H7 (cell line): ENCODE data around the gene PTPRZ1. TPM values are rescaled to one million over a fixed set of nuclear protein-coding genes. Genes with fewer than 3 reads are reported as not detected.

ENCODE experiments used
- DNase-seq: peaks from one replicate; pipeline ENCODE4 v3.0.0; 2012
- H3K27me3 ChIP-seq: 2 replicates; pipeline ENCODE4 v1.6.0; 2011; ENCODE audit warnings: mild to moderate bottlenecking, low read length; ENCODE audit not compliant: control insufficient read depth, insufficient read depth
- H3K36me3 ChIP-seq: replicated peaks from 2 replicates; pipeline ENCODE4 v1.5.1; 2011; ENCODE audit warnings: low read length; ENCODE audit not compliant: control insufficient read depth, insufficient read depth
- H3K4me3 ChIP-seq: 2 replicates; pipeline ENCODE4 v1.5.1; 2011; ENCODE audit warnings: low read depth, mild to moderate bottlenecking, control low read depth, low read length, moderate library complexity; ENCODE audit not compliant: insufficient read depth
- total RNA-seq: library from RNA; depleted of rRNA; stranded (reverse); fragments of >200 nt; shearing (Covaris generic); gene quantifications from 2 replicates; pipeline ENCODE4 v1.2.3, GENCODE V29; 2014; rRNA removed

Gene PTPRZ1
- total RNA-seq, result 49.9 and 78.1 TPM in 2 replicates

DNA sequence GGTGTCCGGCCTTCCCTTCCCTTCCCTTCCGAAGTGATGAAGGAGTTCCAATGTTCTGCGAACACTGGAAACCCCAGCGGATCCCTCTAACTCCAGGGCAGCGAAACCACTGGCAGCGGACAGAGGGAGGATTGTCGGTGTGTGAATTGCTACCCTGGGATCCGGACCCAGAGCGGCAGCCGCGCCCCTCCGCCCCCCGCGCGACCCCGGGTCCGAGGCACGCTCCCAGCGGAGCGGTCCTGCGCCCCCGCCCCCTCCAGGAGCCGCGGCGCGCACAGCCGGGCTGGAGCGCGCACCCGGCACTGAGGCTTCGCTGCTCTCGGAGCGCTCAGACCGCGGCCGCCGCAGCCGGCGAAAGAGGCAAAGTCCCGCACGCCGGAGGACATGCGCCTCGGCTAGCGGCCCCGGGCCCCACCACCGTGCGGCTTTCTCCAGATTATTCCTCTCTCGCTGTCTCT, at the start of gene PTPRZ1:
TSS of gene PTPRZ1 (plus strand) at position 331 of the 458 bp plus-strand sequence. CDS start 339 bp downstream, outside the sequence.
- H3K4me3 ChIP-seq, result peak within 1 kb of the TSS; percentile 78
- 0 out of 2 replicates have a peak, but pooled peaks cover 2% of the 10 kb centered on the region for H3K27me3 ChIP-seq
- peak; percentile 92 for DNase-seq
- no peaks in the 10 kb centered on the region for H3K36me3 ChIP-seq

- Histone ChIP-seq H3K4me3 (no peak overlapping the region), H3K27me3 (no peaks in the 10 kb centered on the region), H3K36me3 (no peaks in the 10 kb centered on the region)
- no peak for DNase-seq
Measured at GRCh38 chr7:121824276-121824675, 48.7 kb upstream of the PTPRZ1 start.

DNA sequence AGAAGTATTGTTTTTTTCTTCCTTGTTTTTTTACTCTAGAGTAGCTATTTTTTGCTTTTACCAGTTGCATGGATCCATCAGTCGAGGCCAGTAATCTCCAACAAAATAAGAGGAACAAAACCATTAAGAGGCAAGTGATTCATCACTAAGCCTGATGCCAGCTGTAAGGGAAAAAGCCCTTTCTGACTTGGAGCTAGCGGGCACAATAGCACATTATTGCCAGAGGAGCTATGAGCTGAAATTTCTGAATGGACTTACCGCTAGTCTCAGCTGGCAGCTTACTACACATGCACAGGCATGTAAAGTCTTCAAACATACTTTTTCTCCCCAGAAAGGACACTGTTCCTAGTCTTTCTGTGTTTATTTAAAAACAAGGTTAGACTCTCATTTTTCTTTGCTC, 41.6 kb upstream of the PTPRZ1 start:
- H3K27me3 ChIP-seq, result no peaks in the 10 kb centered on the region
- no peak for DNase-seq
- no peaks in the 10 kb centered on the region for H3K36me3 ChIP-seq
- no peak overlapping the region for H3K4me3 ChIP-seq

- DNase-seq, result no peak
- H3K4me3 ChIP-seq, result no peak overlapping the region
- H3K36me3 ChIP-seq, result no peaks in the 10 kb centered on the region
- no peaks in the 10 kb centered on the region for H3K27me3 ChIP-seq
Measured at GRCh38 chr7:121831801-121832200, 41.2 kb upstream of the PTPRZ1 start.

DNA sequence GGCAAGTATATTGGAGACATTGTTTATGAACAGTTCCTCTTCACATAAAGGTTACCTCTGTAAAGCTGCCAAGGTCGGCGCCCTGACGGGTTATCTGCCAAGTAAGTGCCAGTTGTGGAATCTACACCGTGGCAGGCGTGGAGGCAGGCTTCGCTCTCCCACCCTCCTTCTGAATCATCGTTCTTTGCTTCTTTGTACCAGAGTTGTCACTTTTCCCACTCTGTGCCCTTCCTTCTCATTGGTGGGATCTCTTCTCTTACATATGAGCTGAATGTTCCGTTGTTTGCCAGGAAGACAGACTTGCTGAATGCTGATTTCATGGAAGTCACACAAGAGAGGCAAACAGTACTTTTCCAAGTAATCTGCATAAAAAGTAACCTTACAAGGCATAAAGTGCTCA, 40.6 kb upstream of the PTPRZ1 start:
- H3K36me3 ChIP-seq, result no peaks in the 10 kb centered on the region
- H3K27me3 ChIP-seq, result no peaks in the 10 kb centered on the region
- H3K4me3 ChIP-seq, result no peak overlapping the region
- no peak for DNase-seq

DNA sequence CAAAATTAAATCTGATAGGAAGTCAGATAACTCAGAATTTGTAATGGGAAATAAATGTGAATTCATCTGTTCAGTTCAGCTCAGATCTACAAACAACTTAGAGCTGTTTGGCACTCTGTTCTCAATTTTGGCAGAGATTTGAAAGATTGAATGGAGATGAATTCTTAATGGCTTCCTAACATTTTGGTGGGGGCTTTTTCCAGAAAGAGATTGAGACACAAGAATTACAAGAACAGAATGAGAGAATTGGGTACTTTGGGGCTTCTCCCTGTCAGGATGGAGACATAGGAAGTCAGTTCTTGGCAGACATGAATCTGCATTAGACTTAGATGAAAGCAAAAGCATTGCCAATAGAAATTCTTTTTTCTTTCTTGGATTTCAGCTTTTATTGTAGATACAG, 39.0 kb upstream of the PTPRZ1 start:
- Histone ChIP-seq H3K36me3 (no peaks in the 10 kb centered on the region), H3K27me3 (no peaks in the 10 kb centered on the region), H3K4me3 (no peak overlapping the region)
- no peak for DNase-seq

- no peak for DNase-seq
- H3K36me3 ChIP-seq, result no peaks in the 10 kb centered on the region
- no peaks in the 10 kb centered on the region for H3K27me3 ChIP-seq
- H3K4me3 ChIP-seq, result no peak overlapping the region
Measured at GRCh38 chr7:121837462-121837861, 35.5 kb upstream of the PTPRZ1 start.

GRCh38 chr7:121847041-121847440, 25.9 kb upstream of the PTPRZ1 start:
- no peaks in the 10 kb centered on the region for H3K27me3 ChIP-seq
- DNase-seq, result no peak

DNA sequence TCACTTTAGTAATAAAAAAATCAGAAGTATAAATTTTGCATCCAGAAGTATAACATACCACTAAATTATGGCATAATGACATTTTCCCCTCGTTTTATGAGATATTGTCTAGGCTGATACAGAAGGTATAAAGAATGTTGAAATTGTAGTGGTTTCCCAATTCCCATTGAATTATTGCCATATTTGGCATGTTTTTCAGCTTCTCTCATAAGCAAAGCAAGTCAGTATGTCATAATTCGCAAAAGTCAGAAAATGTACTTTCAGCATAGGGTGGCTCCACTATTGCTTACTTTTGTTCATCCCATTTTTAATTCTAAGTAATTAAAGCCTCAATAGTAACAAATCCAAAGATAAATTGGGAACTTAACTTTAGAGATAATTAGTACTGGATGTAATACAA, 19.7 kb upstream of the PTPRZ1 start:
- no peak for DNase-seq
- Histone ChIP-seq H3K27me3 (no peaks in the 10 kb centered on the region), H3K4me3 (no peak overlapping the region), H3K36me3 (no peaks in the 10 kb centered on the region)

More at GRCh38 chr7:121847041-121847440, 25.9 kb upstream of the PTPRZ1 start:
- Histone ChIP-seq H3K36me3 (no peaks in the 10 kb centered on the region), H3K4me3 (no peak overlapping the region)

DNA sequence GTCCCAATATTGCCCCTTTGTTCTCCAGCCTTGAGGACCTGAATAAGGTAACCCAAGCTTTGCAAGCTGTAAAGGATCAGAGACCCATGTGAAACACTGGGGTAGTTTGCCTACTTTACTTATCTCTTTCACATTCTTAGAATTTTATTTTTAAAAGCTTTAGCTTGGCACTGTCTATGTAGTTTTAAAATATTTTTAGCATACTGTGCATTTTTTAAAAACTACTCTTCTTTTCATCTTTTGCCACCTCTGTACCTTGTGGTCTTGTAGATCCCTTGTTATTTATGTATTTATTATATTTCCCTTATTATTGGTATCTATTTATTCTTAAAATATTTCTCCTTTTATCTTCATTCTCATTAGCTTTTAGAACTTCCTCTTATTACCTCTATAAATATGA, 12.0 kb upstream of the PTPRZ1 start:
- DNase-seq, result no peak
- Histone ChIP-seq H3K27me3 (no peaks in the 10 kb centered on the region), H3K36me3 (no peaks in the 10 kb centered on the region), H3K4me3 (no peak overlapping the region)

GRCh38 chr7:121862591-121862990, 10.4 kb upstream of the PTPRZ1 start:
- Histone ChIP-seq H3K27me3 (no peaks in the 10 kb centered on the region), H3K4me3 (no peak overlapping the region), H3K36me3 (no peaks in the 10 kb centered on the region)
- DNase-seq, result no peak

DNA sequence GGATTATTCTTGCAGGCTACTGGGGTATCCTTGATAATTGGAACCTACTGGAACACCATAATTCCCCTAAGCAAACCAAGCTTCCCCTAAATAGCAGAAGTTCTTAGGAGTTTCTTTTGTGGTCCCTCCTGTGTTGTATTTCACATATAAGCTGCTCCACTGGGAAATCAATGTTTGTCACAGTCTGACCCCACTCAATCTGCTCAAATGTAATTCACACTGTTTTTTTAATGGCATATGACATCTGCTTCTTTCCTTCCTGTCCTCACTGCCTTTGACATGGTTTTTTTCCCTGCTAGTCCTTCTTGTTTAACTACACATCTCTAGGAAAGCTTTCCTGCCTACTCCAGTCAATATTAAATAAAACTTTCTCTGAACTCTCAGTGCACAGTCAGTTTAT, 1.8 kb upstream of the PTPRZ1 start:
- no peak for DNase-seq
- H3K36me3 ChIP-seq, result no peaks in the 10 kb centered on the region
- H3K4me3 ChIP-seq, result no peak overlapping the region
- 0 out of 2 replicates have a peak, but pooled peaks cover 2% of the 10 kb centered on the region for H3K27me3 ChIP-seq

GRCh38 chr7:121873289-121874194, 581 bp downstream of the PTPRZ1 start:
- Histone ChIP-seq H3K27me3 (0 out of 2 replicates have a peak, but pooled peaks cover 2% of the 10 kb centered on the region), H3K4me3 (peak overlapping the region; percentile 78), H3K36me3 (no peaks in the 10 kb centered on the region)
- peak; percentile 59 for DNase-seq

GRCh38 chr7:121874298-121874697, 1.3 kb downstream of the PTPRZ1 start:
- no peak for DNase-seq
- Histone ChIP-seq H3K27me3 (0 out of 2 replicates have a peak, but pooled peaks cover 2% of the 10 kb centered on the region), H3K36me3 (no peaks in the 10 kb centered on the region), H3K4me3 (peak overlapping the region; percentile 78)

- Histone ChIP-seq H3K36me3 (no peaks in the 10 kb centered on the region), H3K4me3 (peak overlapping the region; percentile 78; the same call in 1 of the 2 replicates), H3K27me3 (0 out of 2 replicates have a peak, but pooled peaks cover 2% of the 10 kb centered on the region)
- no peak for DNase-seq
Measured at GRCh38 chr7:121875203-121875602, 2.2 kb downstream of the PTPRZ1 start.
